Tibial nerve (tissue), 4 donors: ENCODE measurements around the gene FAS. TPM values are rescaled to one million over a fixed set of nuclear protein-coding genes. Genes with fewer than 3 reads are reported as not detected.

Source experiments
- DNase-seq, 2 donors: peaks; one replicate each; pipeline ENCODE4 v3.0.0-alpha.2; 2019; ENCODE audit warnings: low spot score in 2 of 2
- H3K27ac ChIP-seq, 4 donors: fragments of 200-600 bp; sonication (generic) in 3 of 4; one replicate each; pipeline ENCODE4 v1.5.1; 2017 to 2019; ENCODE audit warnings: mild to moderate bottlenecking in 1 of 4
- H3K27me3 ChIP-seq, 2 donors: fragments of 200-600 bp; sonication (generic) in 1 of 2; one replicate each; pipeline versions ENCODE4 v1.5.1 to v1.6.0; 2017 to 2019
- H3K36me3 ChIP-seq, 3 donors: fragments of 200-600 bp; sonication (generic); one replicate each; pipeline ENCODE4 v1.5.1; 2018 to 2019
- H3K4me1 ChIP-seq, 4 donors: fragments of 200-600 bp; sonication (generic) in 3 of 4; one replicate each; pipeline ENCODE4 v1.5.1; 2017 to 2019
- H3K4me3 ChIP-seq, 4 donors: fragments of 200-600 bp; sonication (generic) in 3 of 4; one replicate each; pipeline ENCODE4 v1.5.1; 2017 to 2019; ENCODE audit warnings: mild to moderate bottlenecking in 1 of 4, moderate library complexity in 1 of 4
- H3K9me3 ChIP-seq, 4 donors: fragments of 200-600 bp; sonication (generic) in 3 of 4; one replicate each; pipeline ENCODE4 v1.5.1; 2017 to 2019
- EP300 ChIP-seq, 2 donors: sonication (generic); formaldehyde crosslinking; IDR thresholded peaks; one replicate each; pipeline ENCODE4 v1.6.1; 2017; ENCODE audit warnings: antibody characterized with exemption in 2 of 2, mild to moderate bottlenecking in 1 of 2
- POLR2A ChIP-seq, 2 donors: fragments of 450-650 bp; IDR thresholded peaks; one replicate each; pipeline ENCODE4 v1.6.1; 2017; ENCODE audit warnings: antibody characterized with exemption in 2 of 2, mild to moderate bottlenecking in 2 of 2, moderate library complexity in 2 of 2
- WGBS, 2 donors: methylation state at CpG; one replicate each; pipeline ENCODE4 v1.1.5; 2018; 5-methylcytosine and 5-hydroxymethylcytosine counted together
- total RNA-seq, 4 donors: library from RNA; depleted of rRNA; stranded (reverse); fragments of >200 nt; gene quantifications; one replicate each; pipeline ENCODE4 v1.1.0, GENCODE V29; 2016
- TF ChIP-seq, protein P1 (sequence below), 5 experiments: fragments of 200-600 bp in 3 of 5; fragments of 450-650 bp in 2 of 5; sonication (generic) in 3 of 5; IDR thresholded peaks; one replicate each; pipeline ENCODE4 v1.5.1; 2016 to 2019; ENCODE audit warnings: antibody characterized with exemption in 5 of 5, mild to moderate bottlenecking in 3 of 5, moderate library complexity in 2 of 5

Gene FAS
- total RNA-seq, 4 donors from 2014 or later: 18.4 to 32.2 (median 20.9) TPM

DNA sequence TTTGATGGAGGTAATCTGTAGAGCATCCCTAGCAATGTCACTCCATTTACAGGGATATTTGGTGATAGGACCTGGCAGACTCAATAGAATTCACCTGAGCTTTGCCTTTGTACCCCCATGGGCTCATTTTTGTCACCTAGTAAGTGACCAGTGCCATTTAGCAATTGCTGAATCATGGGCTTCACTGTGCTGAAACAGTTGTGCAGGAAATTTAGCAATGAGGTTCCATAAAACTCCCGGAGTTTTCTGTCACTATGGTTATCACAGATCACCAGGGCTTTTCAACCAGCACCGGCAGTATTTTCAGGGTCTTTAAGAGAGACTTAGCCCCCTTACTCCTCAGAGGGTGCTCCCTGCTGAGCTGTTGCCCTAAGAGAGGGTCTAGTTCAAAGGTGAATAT, 40.2 kb downstream of the FAS start:
- Histone ChIP-seq H3K36me3 (no peaks in the 10 kb centered on the region), H3K4me3 (no peak overlapping the region), H3K27ac (peak overlapping the region in 1 of 4 donors; percentile 24), H3K9me3 (no peaks in the 10 kb centered on the region), H3K4me1 (peaks cover 0 to 32% (median 6%) of the 10 kb centered on the region in 4 donors), H3K27me3 (no peaks in the 10 kb centered on the region)
- DNase-seq: no peak
- TF ChIP-seq, protein P1, sequence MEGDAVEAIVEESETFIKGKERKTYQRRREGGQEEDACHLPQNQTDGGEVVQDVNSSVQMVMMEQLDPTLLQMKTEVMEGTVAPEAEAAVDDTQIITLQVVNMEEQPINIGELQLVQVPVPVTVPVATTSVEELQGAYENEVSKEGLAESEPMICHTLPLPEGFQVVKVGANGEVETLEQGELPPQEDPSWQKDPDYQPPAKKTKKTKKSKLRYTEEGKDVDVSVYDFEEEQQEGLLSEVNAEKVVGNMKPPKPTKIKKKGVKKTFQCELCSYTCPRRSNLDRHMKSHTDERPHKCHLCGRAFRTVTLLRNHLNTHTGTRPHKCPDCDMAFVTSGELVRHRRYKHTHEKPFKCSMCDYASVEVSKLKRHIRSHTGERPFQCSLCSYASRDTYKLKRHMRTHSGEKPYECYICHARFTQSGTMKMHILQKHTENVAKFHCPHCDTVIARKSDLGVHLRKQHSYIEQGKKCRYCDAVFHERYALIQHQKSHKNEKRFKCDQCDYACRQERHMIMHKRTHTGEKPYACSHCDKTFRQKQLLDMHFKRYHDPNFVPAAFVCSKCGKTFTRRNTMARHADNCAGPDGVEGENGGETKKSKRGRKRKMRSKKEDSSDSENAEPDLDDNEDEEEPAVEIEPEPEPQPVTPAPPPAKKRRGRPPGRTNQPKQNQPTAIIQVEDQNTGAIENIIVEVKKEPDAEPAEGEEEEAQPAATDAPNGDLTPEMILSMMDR (IDR thresholded peaks at IDR 0.05): no peak
- TF ChIP-seq POLR2A (IDR thresholded peaks at IDR 0.05) (no peak), EP300 (IDR thresholded peaks at IDR 0.05) (no peak)
- WGBS, 2 donors: 75 to 90% methylated on average over 2 of the region's 2 CpGs

DNA sequence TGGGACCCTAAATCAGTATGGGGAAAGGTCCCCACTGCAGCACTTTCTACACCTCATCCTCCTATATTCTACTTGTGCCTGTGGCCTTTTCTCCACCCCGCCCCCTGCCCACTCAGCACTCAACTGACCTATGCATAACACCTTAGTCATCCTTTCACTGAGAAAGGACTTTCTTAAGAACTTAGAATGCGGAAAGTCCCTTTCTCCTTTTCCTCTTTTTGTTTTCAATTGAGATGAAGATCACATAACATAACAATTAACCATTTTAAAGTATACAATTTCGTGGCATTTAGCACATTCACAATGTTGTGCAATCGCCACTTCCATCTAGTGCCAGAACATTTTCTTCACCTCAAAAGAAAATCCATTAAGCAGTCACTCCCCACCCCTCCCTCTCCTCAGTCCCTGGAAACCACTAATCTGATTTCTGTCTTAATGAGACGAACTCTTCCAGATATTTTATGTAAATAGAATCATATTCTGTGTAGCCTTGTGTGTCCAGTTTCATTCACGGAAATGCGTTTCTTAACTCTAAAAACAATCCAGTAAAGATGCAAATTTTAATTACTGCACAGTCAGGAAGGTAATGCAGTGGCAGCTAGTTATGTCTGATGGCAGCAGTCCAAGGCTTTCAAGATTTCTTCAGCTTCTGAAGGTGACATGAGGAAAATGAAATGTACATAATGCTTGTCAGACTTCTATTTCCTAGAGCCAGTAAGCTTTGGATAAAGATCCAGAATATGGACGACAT, 41.7 kb downstream of the FAS start:
- no peaks in the 10 kb centered on the region for H3K36me3 ChIP-seq
- peaks cover 0 to 32% (median 6%) of the 10 kb centered on the region in 4 donors for H3K4me1 ChIP-seq
- TF ChIP-seq, protein P1 (IDR thresholded peaks at IDR 0.05): no peak
- TF ChIP-seq POLR2A (IDR thresholded peaks at IDR 0.05) (no peak), EP300 (IDR thresholded peaks at IDR 0.05) (peak in 1 of 2 donors; percentile 30)
- no peak for DNase-seq
- no peak overlapping the region for H3K27ac ChIP-seq
- H3K4me3 ChIP-seq: no peak overlapping the region
- no peaks in the 10 kb centered on the region for H3K27me3 ChIP-seq
- 47 to 53% methylated on average over 8 of the region's 8 CpGs for WGBS, 2 donors
- no peaks in the 10 kb centered on the region for H3K9me3 ChIP-seq

DNA sequence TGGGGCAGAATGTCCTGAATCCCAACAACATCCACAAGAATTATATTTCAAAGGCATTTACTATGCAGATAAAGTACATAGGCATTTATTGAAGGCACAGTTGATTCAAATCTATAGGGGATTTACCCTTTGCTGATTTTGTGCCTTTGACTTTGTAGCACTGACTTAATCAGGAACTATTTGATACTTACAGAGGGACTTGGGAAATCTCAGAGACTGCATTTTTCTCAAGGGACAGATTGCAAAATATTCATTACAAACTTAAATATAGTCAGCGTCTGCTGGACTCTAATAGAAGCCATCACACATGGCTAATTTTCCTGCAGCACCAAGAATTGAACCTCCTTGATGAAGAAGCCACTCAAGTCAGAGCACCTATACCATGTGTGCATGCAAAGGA, 44.9 kb downstream of the FAS start:
- H3K27me3 ChIP-seq: no peaks in the 10 kb centered on the region
- H3K4me1 ChIP-seq: peaks cover 0 to 22% (median 5%) of the 10 kb centered on the region in 4 donors
- no peak for DNase-seq
- H3K9me3 ChIP-seq: no peaks in the 10 kb centered on the region
- 78 to 88% methylated on average over 1 of the region's 1 CpG for WGBS, 2 donors
- TF ChIP-seq, protein P1 (IDR thresholded peaks at IDR 0.05): no peak
- no peak for TF ChIP-seq POLR2A (IDR thresholded peaks at IDR 0.05)
- TF ChIP-seq EP300 (IDR thresholded peaks at IDR 0.05): no peak
- no peak overlapping the region for H3K27ac ChIP-seq
- H3K4me3 ChIP-seq: no peak overlapping the region
- H3K36me3 ChIP-seq: no peaks in the 10 kb centered on the region

DNA sequence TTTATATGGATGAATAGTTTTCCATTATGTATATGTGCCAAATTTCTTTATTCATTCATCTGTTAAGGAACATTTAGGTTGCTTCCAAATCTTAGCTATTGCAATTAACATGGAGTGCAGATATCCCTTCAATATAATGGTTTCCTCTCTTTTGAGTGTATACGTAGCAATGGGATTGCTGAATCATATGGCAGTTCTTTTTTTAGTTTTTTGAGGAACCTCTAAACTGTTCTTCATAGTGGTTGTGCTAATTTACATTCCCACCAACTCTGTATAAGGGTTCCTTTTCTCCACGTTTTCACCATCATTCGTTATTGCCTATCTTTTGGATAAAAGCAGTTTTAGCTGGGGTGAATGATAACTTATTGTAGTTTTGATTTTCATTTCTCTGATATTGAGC, 46.5 kb downstream of the FAS start:
- 69 to 77% methylated on average over 3 of the region's 3 CpGs for WGBS, 2 donors
- H3K27ac ChIP-seq: no peak overlapping the region
- no peak overlapping the region for H3K4me3 ChIP-seq
- no peaks in the 10 kb centered on the region for H3K9me3 ChIP-seq
- no peak for DNase-seq
- TF ChIP-seq EP300 (IDR thresholded peaks at IDR 0.05): no peak
- no peak for TF ChIP-seq POLR2A (IDR thresholded peaks at IDR 0.05)
- TF ChIP-seq, protein P1 (IDR thresholded peaks at IDR 0.05): no peak
- peaks cover 0 to 7% (median 3%) of the 10 kb centered on the region in 4 donors for H3K4me1 ChIP-seq
- no peaks in the 10 kb centered on the region for H3K27me3 ChIP-seq
- H3K36me3 ChIP-seq: no peaks in the 10 kb centered on the region

DNA sequence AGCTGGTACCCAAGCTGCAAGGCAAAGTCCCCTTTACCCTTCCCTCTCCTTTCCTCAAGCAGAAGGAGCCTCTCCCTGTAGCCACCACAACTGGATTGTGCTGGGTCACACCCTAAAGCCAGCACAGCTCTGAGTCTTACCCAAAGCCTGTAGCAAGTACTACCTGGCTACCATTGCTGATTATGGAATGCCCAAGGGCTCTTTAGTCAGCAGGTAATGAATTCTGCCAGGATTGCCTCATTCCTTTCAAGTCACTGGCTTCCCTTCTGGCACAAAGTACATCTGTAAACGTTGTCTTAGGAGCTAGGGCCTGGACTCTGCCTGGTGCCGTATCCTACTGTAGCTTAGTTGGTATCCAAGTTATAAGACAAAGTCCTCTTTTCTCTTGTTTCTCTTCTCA, 52.0 kb downstream of the FAS start:
- no peak overlapping the region for H3K27ac ChIP-seq
- no peaks in the 10 kb centered on the region for H3K4me1 ChIP-seq
- H3K9me3 ChIP-seq: no peaks in the 10 kb centered on the region
- no peaks in the 10 kb centered on the region for H3K36me3 ChIP-seq
- H3K27me3 ChIP-seq: no peaks in the 10 kb centered on the region
- no peak for DNase-seq
- WGBS, 2 donors: 75 to 85% methylated on average over 2 of the region's 2 CpGs
- H3K4me3 ChIP-seq: no peak overlapping the region
- TF ChIP-seq EP300 (IDR thresholded peaks at IDR 0.05) (no peak), POLR2A (IDR thresholded peaks at IDR 0.05) (no peak)
- TF ChIP-seq, protein P1 (IDR thresholded peaks at IDR 0.05): no peak
